H9 (cell line): ENCODE results near the gene TMEM190. TPM values are rescaled to one million over a fixed set of nuclear protein-coding genes. Genes with fewer than 3 reads are reported as not detected.
A peak's percentile ranks its signal among the peaks of the same experiment; 100 is the strongest.

Experiments
- DNase-seq: peaks from one replicate; pipeline ENCODE4 v3.0.0-alpha.2; 2017
- H2AFZ ChIP-seq: one replicate; pipeline ENCODE4 v1.6.1; 2013; ENCODE audit warnings: mild to moderate bottlenecking, low read length, control low read depth, moderate library complexity
- H2AK5ac ChIP-seq: 2 replicates; pipeline ENCODE4 v1.6.1; 2013; ENCODE audit warnings: low read length, control low read depth, mixed read lengths; ENCODE audit not compliant: insufficient read length
- H2BK120ac ChIP-seq: one replicate; pipeline ENCODE4 v1.6.1; 2013; ENCODE audit warnings: low read depth, mild to moderate bottlenecking, low read length, control low read depth, inconsistent platforms; ENCODE audit not compliant: poor library complexity, severe bottlenecking
- H2BK12ac ChIP-seq: 2 replicates; pipeline ENCODE4 v1.6.1; 2013; ENCODE audit warnings: low read length, control low read depth, mixed read lengths, low read depth; ENCODE audit not compliant: insufficient read length
- H2BK15ac ChIP-seq: 2 replicates; pipeline ENCODE4 v1.6.1; 2013; ENCODE audit warnings: low read depth, low read length, control low read depth
- H2BK20ac ChIP-seq: one replicate; pipeline ENCODE4 v1.6.1; 2013; ENCODE audit warnings: low read depth, mild to moderate bottlenecking, low read length, control low read depth, inconsistent platforms; ENCODE audit not compliant: poor library complexity, severe bottlenecking
- H2BK5ac ChIP-seq: 2 replicates; pipeline ENCODE4 v1.6.1; 2013; ENCODE audit warnings: low read length, control low read depth, mixed read lengths; ENCODE audit not compliant: insufficient read length
- H3K14ac ChIP-seq: 2 replicates; pipeline ENCODE4 v1.6.1; 2013; ENCODE audit warnings: low read length, control low read depth; ENCODE audit not compliant: insufficient read depth
- H3K18ac ChIP-seq: 2 replicates; pipeline ENCODE4 v1.6.1; 2013; ENCODE audit warnings: low read depth, mild to moderate bottlenecking, mixed read lengths, low read length, control low read depth; ENCODE audit not compliant: insufficient read length
- H3K23ac ChIP-seq: 2 replicates; pipeline ENCODE4 v1.6.1; 2013; ENCODE audit warnings: low read length, control low read depth, mixed read lengths, low read depth; ENCODE audit not compliant: insufficient read length
- H3K23me2 ChIP-seq: 2 replicates; pipeline ENCODE4 v1.6.1; 2013; ENCODE audit warnings: low read depth, mild to moderate bottlenecking, mixed read lengths, low read length, control low read depth; ENCODE audit not compliant: insufficient read length, poor library complexity, severe bottlenecking
- H3K27ac ChIP-seq: 2 replicates; pipeline ENCODE4 v1.5.1; 2013; ENCODE audit warnings: low read length, control low read depth, mixed read lengths, low read depth; ENCODE audit not compliant: insufficient read length
- H3K27me3 ChIP-seq: 2 replicates; pipeline ENCODE4 v1.6.1; 2013; ENCODE audit warnings: low read length, control low read depth, inconsistent platforms; ENCODE audit not compliant: insufficient read depth
- H3K4ac ChIP-seq: 2 replicates; pipeline ENCODE4 v1.6.1; 2013; ENCODE audit warnings: low read depth, mild to moderate bottlenecking, control low read depth, inconsistent platforms, low read length, moderate library complexity
- H3K4me1 ChIP-seq: 2 replicates; pipeline ENCODE4 v1.6.1; 2013; ENCODE audit warnings: low read length, control low read depth, inconsistent platforms; ENCODE audit not compliant: insufficient read depth
- H3K4me2 ChIP-seq: 2 replicates; pipeline ENCODE4 v1.6.1; 2013; ENCODE audit warnings: low read length, control low read depth, mixed read lengths; ENCODE audit not compliant: insufficient read length, insufficient read depth
- H3K56ac ChIP-seq: 2 replicates; pipeline ENCODE4 v1.6.1; 2013; ENCODE audit warnings: low read depth, mild to moderate bottlenecking, mixed read lengths, low read length, control low read depth; ENCODE audit not compliant: insufficient read length
- H3K79me1 ChIP-seq: 2 replicates; pipeline ENCODE4 v1.6.1; 2013; ENCODE audit warnings: low read depth, mild to moderate bottlenecking, moderate library complexity, low read length, control low read depth, inconsistent platforms; ENCODE audit not compliant: insufficient read depth, poor library complexity, severe bottlenecking
- H3K79me2 ChIP-seq: 2 replicates; pipeline ENCODE4 v1.6.1; 2013; ENCODE audit warnings: low read length, control low read depth, inconsistent platforms; ENCODE audit not compliant: insufficient read depth
- H3K9ac ChIP-seq: 2 replicates; pipeline ENCODE4 v1.6.1; 2013; ENCODE audit warnings: low read length, control low read depth, mixed read lengths; ENCODE audit not compliant: insufficient read length; ENCODE audit errors: extremely low read depth
- H3K9me3 ChIP-seq: one replicate; pipeline ENCODE4 v1.6.1; 2013; ENCODE audit warnings: low read depth, low read length, inconsistent platforms; ENCODE audit not compliant: control insufficient read depth
- H3T11ph ChIP-seq: one replicate; pipeline ENCODE4 v1.6.1; 2013; ENCODE audit warnings: mild to moderate bottlenecking, low read length, control low read depth, inconsistent platforms
- H4K20me1 ChIP-seq: one replicate; pipeline ENCODE4 v1.6.1; 2013; ENCODE audit not compliant: control insufficient read depth, insufficient read length, insufficient read depth
- H4K5ac ChIP-seq: 2 replicates; pipeline ENCODE4 v1.6.1; 2013; ENCODE audit warnings: low read depth, mild to moderate bottlenecking, mixed read lengths, low read length, control low read depth; ENCODE audit not compliant: insufficient read length
- H4K8ac ChIP-seq: replicated peaks from 2 replicates; pipeline ENCODE4 v1.6.1; 2013; ENCODE audit warnings: low read length, control low read depth, mixed read lengths, low read depth; ENCODE audit not compliant: insufficient read length
- H4K91ac ChIP-seq: 2 replicates; pipeline ENCODE4 v1.6.1; 2013; ENCODE audit warnings: low read depth, mild to moderate bottlenecking, moderate library complexity, mixed read lengths, low read length, control low read depth; ENCODE audit not compliant: insufficient read length
- H3K27ac Mint-ChIP-seq, 3 experiments: 2 replicates in 2 of 3; 3 replicates in 1 of 3; pipeline ENCODE4 v1.8.0; 2020 to 2021; ENCODE audit warnings: mixed read lengths in 3 of 3, mild to moderate bottlenecking in 1 of 3, moderate library complexity in 1 of 3
- H3K27me3 Mint-ChIP-seq: 2 replicates; pipeline ENCODE4 v1.8.0; 2021; ENCODE audit warnings: low read depth, mild to moderate bottlenecking, moderate library complexity, mixed read lengths
- H3K36me3 Mint-ChIP-seq, 3 experiments: 2 replicates in 2 of 3; 3 replicates in 1 of 3; pipeline ENCODE4 v1.8.0; 2020 to 2021; ENCODE audit warnings: low read depth in 3 of 3, mixed read lengths in 3 of 3; ENCODE audit not compliant: insufficient read depth in 1 of 3
- H3K4me1 Mint-ChIP-seq, 2 experiments: 2 replicates each; pipeline ENCODE4 v1.8.0; 2020; ENCODE audit warnings: mixed read lengths in 2 of 2
- H3K4me3 Mint-ChIP-seq, 2 experiments: 2 replicates in 1 of 2; 3 replicates in 1 of 2; pipeline ENCODE4 v1.8.0; 2020 to 2021; ENCODE audit warnings: mild to moderate bottlenecking in 2 of 2, mixed read lengths in 2 of 2, moderate library complexity in 1 of 2
- H3K9me3 Mint-ChIP-seq, 2 experiments: 2 replicates in 1 of 2; 3 replicates in 1 of 2; pipeline ENCODE4 v1.8.0; 2020; ENCODE audit warnings: mild to moderate bottlenecking in 2 of 2, mixed read lengths in 2 of 2, moderate library complexity in 1 of 2
- WGBS: extraction: QIAGEN DNeasy Blood & Tissue Kit; methylation state at CpG from one replicate; pipeline ENCODE4 v1.1.7; 2013; ENCODE audit warnings: missing lambda C conversion rate, low lambda C conversion rate, mixed read lengths; ENCODE audit not compliant: insufficient read length; ENCODE audit errors: extremely low coverage; 5-methylcytosine and 5-hydroxymethylcytosine counted together
- total RNA-seq: library from RNA; stranded (reverse); gene quantifications from 2 replicates; pipeline ENCODE4 v1.2.1, GENCODE V29; 2021
- TF ChIP-seq, protein P1 (sequence below): fragments of 200-600 bp; sonication (generic); conservative IDR thresholded peaks from 3 replicates; pipeline ENCODE4 v1.8.0; 2021; ENCODE audit warnings: antibody characterized with exemption, mild to moderate bottlenecking

Gene TMEM190
- total RNA-seq, 1 experiment from 2014 or later: 1.5 TPM

DNA sequence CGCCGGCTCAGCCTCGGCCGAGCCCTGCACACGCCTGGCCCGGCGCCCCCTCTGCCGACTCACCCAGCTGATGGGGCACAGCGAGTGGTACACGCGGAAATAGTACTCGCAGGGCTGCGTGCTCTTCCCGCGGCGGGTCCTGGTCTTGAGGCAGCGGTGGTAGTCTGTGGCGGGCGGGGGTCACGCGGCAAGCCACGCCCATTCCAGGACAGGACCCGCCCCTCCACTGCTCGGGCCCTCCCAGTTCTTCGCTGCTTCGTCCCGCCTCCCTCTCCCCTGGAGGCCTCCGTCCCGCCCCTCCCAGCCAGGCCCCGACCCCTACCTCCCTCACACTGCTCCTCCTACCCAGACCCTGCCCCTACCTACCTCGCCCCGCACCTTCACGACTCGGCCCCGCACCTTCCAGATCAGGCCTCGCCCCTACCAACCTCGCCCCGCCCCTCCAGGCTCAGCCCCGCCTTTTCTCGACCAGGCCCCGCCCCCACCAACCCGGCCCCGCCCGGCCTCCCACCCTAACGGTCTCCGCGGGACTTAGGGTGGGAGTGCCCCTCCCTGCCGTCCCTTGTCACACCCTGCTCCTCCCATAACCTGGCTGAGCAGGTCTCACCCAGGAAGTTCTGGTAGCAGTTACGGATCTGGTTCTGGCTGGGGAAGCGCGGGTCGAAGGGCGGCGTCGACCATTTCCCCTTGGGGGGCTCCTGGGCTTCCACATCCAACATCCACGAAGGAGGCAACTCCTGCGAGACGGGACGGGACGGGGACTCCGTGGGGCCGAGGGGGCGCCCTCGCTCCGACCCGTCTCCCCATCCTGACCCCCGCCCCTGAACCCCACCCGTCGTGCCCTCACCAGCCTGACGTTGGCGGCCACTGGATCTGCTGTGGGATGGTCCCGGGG lies 22.6 kb upstream of the TMEM190 start:
- H3K27ac ChIP-seq: no peak overlapping the region
- H3K27me3 ChIP-seq: peaks cover 17% of the 10 kb centered on the region; the same call in 1 of the 2 replicates
- no peak overlapping the region for H3T11ph ChIP-seq
- no peak overlapping the region for H3K14ac ChIP-seq
- no peak overlapping the region for H2BK120ac ChIP-seq
- H3K23me2 ChIP-seq: peaks cover 7% of the 10 kb centered on the region
- H3K9me3 ChIP-seq: no peaks in the 10 kb centered on the region
- no peak overlapping the region for H2BK5ac ChIP-seq
- Mint-ChIP-seq H3K27me3 (peaks cover 82% of the 10 kb centered on the region), H3K36me3 (peaks cover 2 to 31% (median 6%) of the 10 kb centered on the region in 3 experiments; a peak in 5 of 7 replicates), H3K27ac (no peak overlapping the region), H3K9me3 (no peaks in the 10 kb centered on the region; a peak in 1 of 5 replicates), H3K4me1 (peaks cover 48 to 51% of the 10 kb centered on the region in 2 experiments), H3K4me3 (peak overlapping the region; percentile 60 to 85)
- peak overlapping the region; percentile 65 for H3K4me2 ChIP-seq
- TF ChIP-seq, protein P1, sequence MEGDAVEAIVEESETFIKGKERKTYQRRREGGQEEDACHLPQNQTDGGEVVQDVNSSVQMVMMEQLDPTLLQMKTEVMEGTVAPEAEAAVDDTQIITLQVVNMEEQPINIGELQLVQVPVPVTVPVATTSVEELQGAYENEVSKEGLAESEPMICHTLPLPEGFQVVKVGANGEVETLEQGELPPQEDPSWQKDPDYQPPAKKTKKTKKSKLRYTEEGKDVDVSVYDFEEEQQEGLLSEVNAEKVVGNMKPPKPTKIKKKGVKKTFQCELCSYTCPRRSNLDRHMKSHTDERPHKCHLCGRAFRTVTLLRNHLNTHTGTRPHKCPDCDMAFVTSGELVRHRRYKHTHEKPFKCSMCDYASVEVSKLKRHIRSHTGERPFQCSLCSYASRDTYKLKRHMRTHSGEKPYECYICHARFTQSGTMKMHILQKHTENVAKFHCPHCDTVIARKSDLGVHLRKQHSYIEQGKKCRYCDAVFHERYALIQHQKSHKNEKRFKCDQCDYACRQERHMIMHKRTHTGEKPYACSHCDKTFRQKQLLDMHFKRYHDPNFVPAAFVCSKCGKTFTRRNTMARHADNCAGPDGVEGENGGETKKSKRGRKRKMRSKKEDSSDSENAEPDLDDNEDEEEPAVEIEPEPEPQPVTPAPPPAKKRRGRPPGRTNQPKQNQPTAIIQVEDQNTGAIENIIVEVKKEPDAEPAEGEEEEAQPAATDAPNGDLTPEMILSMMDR: no peak
- no peak overlapping the region for H3K4ac ChIP-seq
- no peak overlapping the region for H3K56ac ChIP-seq
- no CpG with 5 or more reads among the region's 72 CpGs for WGBS
- H2BK12ac ChIP-seq: no peak overlapping the region
- H2BK20ac ChIP-seq: no peak overlapping the region
- no peak overlapping the region for H4K5ac ChIP-seq
- peak; percentile 88 for DNase-seq
- no peaks in the 10 kb centered on the region for H4K20me1 ChIP-seq
- no peaks in the 10 kb centered on the region; the same call in 1 of the 2 replicates for H3K4me1 ChIP-seq
- no peaks in the 10 kb centered on the region for H3K79me2 ChIP-seq
- no peak overlapping the region for H3K23ac ChIP-seq
- no peak overlapping the region for H2BK15ac ChIP-seq
- no peak overlapping the region for H2AK5ac ChIP-seq
- H3K18ac ChIP-seq: peak overlapping the region; percentile 54
- no peak overlapping the region for H3K9ac ChIP-seq
- H4K91ac ChIP-seq: no peak overlapping the region
- no peak overlapping the region for H2AFZ ChIP-seq
- no peak overlapping the region for H4K8ac ChIP-seq
- H3K79me1 ChIP-seq: no peaks in the 10 kb centered on the region
